ENCODE measurements around the gene ATG101.

Gene ATG101

DNA sequence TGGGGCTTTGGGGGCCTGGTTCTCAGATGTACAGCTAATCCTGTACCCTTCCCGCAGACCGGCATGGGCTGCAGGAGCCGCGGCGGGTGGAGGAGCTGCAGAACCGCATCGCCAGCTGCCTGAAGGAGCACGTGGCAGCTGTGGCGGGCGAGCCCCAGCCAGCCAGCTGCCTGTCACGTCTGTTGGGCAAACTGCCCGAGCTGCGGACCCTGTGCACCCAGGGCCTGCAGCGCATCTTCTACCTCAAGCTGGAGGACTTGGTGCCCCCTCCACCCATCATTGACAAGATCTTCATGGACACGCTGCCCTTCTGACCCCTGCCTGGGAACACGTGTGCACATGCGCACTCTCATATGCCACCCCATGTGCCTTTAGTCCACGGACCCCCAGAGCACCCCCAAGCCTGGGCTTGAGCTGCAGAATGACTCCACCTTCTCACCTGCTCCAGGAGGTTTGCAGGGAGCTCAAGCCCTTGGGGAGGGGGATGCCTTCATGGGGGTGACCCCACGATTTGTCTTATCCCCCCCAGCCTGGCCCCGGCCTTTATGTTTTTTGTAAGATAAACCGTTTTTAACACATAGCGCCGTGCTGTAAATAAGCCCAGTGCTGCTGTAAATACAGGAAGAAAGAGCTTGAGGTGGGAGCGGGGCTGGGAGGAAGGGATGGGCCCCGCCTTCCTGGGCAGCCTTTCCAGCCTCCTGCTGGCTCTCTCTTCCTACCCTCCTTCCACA is 11.0 kb upstream of the ATG101 start:
- DNase-seq = no peak

DNA sequence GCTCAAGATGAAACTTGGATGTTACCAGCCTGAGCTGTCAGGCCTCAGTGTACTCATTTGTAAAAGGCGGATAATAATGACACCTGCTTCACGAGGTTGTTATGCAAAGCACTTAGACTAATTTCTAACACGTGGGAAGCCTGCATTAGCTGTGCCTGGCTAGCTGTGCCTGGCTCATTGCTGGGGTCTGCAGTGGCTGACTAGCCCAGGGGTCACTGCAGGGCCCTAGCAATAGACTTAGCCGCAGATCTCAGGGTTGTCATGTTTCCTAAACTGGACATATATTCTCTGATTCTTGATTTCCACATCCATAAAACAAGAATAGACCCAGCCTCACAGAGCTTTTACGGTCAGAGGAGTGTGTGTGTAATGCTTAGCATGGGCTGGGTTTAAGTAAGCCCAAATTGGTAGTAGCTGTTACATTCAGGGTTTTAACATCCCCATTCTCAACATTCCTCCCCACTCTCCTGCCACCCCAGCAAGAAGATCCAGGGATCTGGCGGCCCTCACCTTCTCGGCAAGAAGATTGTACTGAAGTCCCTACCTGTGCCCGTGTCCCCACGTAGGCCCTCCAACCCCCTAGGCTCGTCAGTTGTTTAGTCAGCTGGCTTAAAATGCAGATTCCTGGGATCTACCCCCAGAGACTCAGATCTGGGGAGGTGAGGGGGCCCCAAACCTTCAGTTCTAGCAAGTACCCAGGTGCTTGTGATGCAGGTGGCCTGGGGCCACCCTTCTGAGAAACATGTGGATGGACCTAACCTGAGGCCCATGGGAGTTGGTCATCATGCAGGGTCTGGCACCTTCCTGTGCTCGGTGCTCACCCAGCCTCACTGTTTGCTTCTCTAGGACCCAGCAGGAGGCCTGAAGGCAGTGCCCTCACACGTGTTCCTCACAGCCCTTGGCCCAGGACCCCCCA is 9.9 kb upstream of the ATG101 start:
- DNase-seq = no peak

- no peak for DNase-seq
Measured at GRCh38 chr12:52060498-52061177, 9.1 kb upstream of the ATG101 start.

GRCh38 chr12:52061470-52062166 is 8.2 kb upstream of the ATG101 start:
- DNase-seq = no peak

GRCh38 chr12:52062167-52063081 is 7.4 kb upstream of the ATG101 start:
- no peak for DNase-seq

GRCh38 chr12:52063082-52063924 is 6.5 kb upstream of the ATG101 start:
- DNase-seq = no peak

- no peak for DNase-seq
Measured at GRCh38 chr12:52063981-52064649, 5.7 kb upstream of the ATG101 start.

DNA sequence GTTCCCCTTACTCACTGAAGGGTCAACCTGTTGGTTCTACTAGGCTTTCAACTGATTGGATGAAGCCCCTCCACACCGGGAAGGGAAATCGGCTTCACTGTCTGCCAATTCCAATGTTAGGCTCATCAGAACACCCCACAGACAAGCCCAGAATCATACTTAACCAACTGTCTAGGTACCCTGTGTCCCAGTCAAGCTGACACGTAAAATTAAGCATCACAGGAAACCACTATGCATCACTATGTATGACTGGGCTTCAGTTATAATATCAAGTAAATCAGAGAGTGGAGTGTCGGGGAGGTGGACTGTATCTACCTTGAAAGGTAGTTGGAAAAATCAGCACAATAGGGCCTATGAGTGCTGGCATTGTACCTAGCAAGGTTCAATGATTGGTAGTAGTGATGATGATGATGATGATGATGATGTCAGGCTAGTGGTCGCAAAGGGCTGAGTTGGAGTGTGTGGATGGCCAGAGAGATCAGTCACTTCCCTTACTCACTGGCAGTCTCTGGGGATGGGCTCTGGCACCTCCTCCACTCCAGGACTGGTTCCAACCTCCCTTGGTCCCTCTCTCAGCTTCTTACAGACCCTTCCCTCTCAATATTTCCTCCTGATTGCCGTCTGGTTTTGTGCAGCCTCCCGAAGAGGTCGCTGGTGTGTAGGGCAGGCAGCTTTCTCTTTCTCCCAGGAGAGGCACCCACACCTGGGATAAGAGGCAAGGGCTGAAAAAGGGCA is 3.3 kb upstream of the ATG101 start:
- no peak for DNase-seq

DNA sequence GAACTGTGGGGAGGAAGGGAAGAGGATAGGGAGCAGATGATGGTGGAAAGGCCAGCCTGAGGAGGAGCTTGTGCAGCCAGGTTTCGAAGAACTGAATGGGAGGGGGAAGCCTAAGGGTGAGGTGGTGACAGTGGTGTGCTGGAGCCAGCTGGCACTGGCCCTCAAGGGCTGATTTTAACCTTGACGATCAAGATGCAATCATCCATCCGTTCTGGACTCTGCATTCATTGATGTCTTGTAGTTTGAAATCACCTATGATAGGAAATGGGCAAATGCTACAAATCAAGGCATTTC is 2.8 kb upstream of the ATG101 start:
- no peak for DNase-seq

- no peak for DNase-seq
Measured at GRCh38 chr12:52070185-52070925, 577 bp downstream of the ATG101 start.

GRCh38 chr12:52073531-52074381 is 4.0 kb downstream of the ATG101 start:
- DNase-seq = no peak

DNA sequence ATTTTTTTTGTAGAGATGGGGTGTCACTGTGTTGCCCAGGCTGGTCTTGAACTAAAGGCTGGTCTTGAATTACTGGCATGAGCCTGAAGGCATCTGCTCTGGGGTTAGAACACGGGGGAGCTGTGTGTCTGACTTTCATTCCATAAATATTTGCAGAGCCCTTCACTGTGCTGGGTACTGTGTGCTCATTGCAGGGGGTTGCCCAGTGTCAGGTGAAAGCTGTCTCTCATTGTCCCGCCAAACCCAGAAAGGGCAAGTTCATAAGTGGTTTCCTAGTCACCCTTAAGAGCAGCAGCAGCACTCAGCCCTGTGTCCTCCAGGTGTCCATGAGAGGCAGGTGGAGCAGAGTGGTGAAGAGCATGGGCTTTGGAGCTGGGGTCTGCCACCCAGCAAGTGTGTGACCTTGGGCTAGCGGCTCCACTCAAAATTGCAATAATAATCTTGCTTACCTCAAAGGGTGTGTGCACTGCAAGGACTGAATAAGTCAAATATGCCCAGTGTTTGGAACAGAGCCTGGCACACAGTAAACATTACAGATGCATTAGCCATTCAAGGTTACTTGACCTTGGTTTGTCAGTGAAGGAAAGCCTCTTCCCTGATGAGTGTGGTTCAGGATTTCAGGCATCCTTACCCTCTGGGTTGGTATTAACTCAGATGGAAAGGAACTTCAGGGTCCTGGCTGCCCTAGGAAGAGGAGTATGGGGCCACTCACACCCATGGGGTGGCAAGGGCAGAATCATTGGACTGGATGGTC is 5.4 kb downstream of the ATG101 start:
- no peak for DNase-seq

- no peak for DNase-seq
Measured at GRCh38 chr12:52076811-52077210, 7.0 kb downstream of the ATG101 start.

DNA sequence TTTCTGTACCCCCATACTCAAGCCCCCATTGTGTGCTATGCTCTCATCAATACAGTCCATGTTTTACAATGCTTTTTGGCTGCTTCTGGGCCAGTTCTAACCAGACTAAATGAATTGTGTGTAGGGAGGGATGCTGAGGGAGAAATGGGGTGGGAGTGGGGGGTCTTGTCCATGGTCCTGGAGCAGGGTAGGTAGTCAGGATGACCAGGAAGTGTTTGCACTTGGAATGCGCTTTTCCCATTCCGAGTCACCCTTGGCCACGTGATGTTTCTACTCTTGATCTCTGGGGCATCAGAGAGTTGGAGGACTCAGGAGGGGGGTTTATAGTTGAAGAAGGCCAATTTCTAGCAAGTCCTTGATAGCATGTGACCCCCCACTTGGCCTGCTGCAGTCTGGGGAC is 8.5 kb downstream of the ATG101 start:
- no peak for DNase-seq

DNA sequence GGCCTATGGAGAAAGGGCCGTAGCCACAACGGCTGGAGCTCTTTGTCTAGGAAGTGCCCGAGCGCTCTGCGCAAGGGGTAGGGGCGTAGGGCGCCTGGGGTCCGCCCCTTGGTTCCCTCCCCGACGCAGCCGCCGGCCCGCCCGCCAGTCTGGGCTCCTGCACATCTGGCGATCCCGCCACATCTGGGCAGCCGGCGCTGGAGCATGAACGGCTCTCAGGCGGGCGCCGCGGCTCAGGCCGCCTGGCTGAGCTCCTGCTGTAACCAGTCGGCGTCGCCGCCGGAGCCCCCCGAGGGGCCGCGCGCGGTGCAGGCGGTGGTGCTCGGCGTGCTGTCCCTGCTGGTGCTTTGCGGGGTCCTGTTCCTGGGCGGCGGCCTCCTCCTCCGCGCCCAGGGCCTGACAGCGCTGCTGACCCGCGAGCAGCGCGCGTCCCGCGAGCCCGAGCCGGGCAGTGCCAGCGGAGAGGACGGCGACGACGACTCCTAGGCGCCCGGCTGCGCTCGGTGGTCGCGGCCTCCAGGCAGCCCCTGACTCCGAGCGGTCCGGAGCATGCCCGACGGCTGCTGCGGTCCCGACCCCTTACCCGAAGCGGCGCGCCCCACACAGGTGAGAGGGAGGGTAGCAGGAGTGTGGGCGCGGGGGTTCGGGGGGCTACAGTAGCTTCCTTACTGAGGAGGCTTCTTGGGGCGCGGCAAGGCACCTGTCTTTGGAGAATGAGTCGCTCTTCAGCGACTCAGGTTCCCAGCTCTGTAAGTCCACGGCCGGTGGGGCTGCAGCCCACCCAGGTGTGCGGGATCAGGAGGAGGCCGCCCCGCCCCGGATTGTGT is 10.0 kb downstream of the ATG101 start, which contains the start of gene SMIM41:
TSS of gene SMIM41 (plus strand) at position 129 of the 827 bp plus-strand sequence. CDS start at position 205, 76 bp downstream.
- DNase-seq = no peak

All from activated naive CD4-positive, alpha-beta T cell (primary cell).